T1000 (cell line): Measurements from ENCODE around the gene KCTD17.

Experiments
- DNase-seq: peaks from one replicate; lab custom pipeline; 2025; ENCODE audit warnings: mixed read lengths; lab: John Stamatoyannopoulos, UW

KCTD17 gene

GRCh38 chr22:37079158-37079557, 27.6 kb downstream of the KCTD17 start:
- no peak for DNase-seq

- no peak for DNase-seq
Measured at GRCh38 chr22:37079668-37080171, 28.2 kb downstream of the KCTD17 start.

DNA sequence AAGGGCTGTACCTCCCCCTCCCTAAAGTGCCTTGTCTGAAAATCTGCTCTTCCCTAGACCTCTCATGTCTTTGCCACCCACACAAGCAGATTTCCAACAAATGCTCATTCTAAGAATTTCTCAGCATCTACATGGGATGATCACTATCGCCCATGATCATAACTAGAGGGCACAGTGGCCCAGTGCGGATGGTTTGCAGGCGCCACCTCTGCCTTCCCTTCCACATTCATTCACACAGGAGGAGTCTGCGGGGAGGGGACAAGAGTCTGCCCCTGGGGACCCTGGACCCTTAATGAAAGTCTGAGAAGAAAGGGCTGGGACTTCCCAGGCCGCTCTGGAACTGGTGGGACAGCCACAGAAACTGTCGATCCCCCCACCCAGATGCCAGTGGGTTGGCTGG, 28.9 kb downstream of the KCTD17 start:
- no peak for DNase-seq

- DNase-seq, result no peak
Measured at GRCh38 chr22:37080838-37081237, 29.3 kb downstream of the KCTD17 start.

GRCh38 chr22:37082251-37082873, 30.8 kb downstream of the KCTD17 start:
- DNase-seq, result no peak

DNA sequence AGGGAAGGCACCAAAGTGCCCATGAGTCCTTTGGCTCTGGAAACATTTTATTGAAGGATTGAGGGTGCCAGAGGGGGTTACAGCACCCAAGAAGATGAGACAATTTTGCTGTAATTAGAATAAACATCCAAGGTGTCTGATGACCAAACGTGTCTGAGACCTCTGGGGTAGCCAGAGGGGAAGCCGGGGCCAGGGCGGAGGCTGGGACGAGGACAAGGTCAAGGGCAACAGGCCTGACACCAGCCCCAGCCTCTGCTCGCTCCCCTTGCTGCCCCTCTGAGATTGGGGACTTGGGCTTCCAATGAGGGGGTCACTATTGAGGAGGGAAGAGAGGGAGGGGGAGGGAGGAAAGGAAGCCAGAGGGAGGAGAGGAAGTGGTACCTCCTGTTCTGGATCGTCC, 32.4 kb downstream of the KCTD17 start:
- DNase-seq, result no peak

GRCh38 chr22:37084385-37084784, 32.8 kb downstream of the KCTD17 start:
- DNase-seq, result no peak

DNA sequence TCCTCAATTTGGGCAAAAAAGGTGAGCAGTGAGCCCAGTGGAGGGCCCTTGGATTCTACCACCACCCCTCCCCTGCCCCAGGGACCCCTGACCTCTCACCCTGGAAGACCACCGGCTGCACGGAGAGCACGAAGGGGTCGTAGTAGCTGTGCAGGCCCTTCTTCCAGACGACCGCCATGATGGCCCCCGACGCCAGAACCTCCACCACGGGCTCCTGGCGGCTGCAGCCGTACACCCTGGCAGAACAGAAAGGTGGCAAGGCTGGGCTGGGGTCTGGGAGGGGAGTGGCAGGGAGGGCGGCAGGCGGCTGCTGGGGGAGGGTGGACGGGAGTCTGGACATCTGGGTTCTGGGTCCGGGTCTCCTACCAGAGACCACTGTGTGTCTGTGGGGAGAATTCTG, 34.6 kb downstream of the KCTD17 start:
- no peak for DNase-seq

GRCh38 chr22:37088108-37088605, 36.6 kb downstream of the KCTD17 start:
- no peak for DNase-seq

- DNase-seq, result no peak
Measured at GRCh38 chr22:37088750-37089408, 37.3 kb downstream of the KCTD17 start.

DNA sequence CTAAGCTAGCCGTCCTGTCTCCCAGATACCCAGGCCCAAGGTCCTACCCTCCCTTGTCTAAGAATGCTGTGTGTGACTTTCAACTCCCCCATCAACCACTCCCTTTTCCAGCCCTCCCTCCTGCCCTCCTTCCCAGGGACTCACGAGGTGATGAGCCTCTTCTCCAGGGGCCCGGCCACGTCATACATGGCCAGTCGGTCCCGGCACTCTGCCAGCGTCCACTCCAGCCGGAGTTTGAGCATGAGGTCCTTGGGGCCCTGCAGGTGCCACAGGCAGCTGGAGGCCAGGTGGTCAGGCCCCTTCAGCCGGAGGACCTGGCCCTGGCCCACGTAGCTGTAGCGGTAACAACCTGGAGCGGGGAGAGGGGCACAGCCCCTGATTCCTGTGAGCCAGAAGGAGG, 37.9 kb downstream of the KCTD17 start:
- DNase-seq, result no peak

DNA sequence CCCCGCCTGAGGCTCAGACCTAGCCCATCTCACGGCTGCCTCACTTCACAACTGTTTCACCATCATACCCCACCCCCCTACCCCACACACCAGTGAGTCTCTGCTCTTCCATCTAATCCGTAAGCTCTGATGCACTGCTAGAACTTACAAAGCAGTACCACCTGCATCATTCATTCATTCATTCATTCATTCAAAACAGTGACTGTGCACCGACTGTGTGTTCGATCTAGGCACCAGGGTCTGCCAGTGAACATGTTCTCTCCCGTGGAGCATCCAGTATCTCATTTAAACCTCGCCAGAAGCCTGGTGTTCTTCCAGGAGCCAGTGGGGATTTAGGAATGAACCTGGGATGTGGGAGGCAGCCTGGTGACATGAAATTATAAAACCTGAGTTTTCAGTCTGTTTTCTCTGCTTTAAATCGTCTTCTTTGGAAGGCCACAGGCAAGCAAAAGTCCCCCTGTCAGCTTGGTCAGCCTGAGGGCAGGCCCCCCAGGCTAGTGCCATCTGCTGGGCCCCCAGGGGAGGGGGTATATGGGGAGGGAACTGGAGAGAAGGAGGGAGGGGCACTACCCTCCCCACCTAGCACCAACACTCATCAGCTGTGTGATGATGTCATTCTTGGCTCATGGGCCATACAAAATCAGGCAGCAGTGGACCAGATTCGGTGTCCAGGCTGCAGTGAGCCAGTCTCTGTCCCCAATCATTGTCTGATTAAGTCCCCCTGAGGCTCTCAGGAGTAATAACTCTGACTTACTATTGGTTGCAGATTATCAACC, 39.6 kb downstream of the KCTD17 start:
- DNase-seq, result no peak

DNA sequence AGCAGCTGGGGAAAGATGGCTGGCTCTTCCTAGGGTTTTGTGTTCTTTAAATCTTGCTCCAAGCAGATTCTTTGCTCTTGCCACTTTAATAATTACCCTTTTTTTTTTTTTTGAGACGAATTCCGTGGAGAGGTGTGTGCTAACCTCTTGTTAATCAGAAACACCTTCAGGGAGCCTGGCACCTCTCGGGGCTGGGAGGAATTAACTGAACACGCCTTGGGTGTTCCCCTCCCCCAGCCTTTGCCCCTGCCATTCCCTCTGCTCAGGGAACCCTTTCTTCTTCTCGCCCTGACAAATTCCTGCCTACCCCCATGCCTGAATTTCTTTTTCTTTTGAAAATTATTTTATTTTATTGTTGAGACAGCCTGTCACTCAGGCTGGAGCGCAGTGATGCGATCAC, 40.5 kb downstream of the KCTD17 start:
- no peak for DNase-seq

DNA sequence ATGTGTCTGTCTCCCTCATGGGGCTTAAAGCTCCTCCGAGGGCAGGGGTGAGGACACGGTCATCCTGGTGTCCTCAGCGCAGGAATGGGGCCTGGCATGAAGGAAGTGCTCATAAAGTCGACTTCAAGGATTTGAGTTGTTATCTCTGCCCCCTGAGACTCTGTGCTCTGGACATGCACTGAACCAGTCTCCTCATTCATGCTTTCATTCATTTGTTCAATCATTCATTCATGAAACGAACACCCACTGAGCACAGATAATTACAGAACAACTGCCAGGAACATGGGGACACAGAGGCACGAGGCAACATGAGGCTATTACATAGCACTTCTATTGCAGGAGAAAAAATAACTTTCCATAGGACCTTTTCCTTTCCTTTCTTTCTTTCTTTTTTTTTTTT, 41.5 kb downstream of the KCTD17 start:
- DNase-seq, result no peak

GRCh38 chr22:37094239-37094638, 42.7 kb downstream of the KCTD17 start:
- no peak for DNase-seq

- DNase-seq, result no peak
Measured at GRCh38 chr22:37095113-37095512, 43.6 kb downstream of the KCTD17 start.

GRCh38 chr22:37097346-37097745, 45.8 kb downstream of the KCTD17 start:
- DNase-seq, result no peak

- DNase-seq, result no peak
Measured at GRCh38 chr22:37098976-37099591, 47.5 kb downstream of the KCTD17 start.

- DNase-seq, result no peak
Measured at GRCh38 chr22:37100589-37101127, 49.1 kb downstream of the KCTD17 start.

- no peak for DNase-seq
Measured at GRCh38 chr22:37101311-37102066, 49.9 kb downstream of the KCTD17 start.

GRCh38 chr22:37103151-37103550, 51.6 kb downstream of the KCTD17 start:
- DNase-seq, result no peak
